Measurements from ENCODE around the gene SGMS1.
A peak's percentile ranks its signal among the peaks of the same experiment; 100 is the strongest.

SGMS1 gene

DNA sequence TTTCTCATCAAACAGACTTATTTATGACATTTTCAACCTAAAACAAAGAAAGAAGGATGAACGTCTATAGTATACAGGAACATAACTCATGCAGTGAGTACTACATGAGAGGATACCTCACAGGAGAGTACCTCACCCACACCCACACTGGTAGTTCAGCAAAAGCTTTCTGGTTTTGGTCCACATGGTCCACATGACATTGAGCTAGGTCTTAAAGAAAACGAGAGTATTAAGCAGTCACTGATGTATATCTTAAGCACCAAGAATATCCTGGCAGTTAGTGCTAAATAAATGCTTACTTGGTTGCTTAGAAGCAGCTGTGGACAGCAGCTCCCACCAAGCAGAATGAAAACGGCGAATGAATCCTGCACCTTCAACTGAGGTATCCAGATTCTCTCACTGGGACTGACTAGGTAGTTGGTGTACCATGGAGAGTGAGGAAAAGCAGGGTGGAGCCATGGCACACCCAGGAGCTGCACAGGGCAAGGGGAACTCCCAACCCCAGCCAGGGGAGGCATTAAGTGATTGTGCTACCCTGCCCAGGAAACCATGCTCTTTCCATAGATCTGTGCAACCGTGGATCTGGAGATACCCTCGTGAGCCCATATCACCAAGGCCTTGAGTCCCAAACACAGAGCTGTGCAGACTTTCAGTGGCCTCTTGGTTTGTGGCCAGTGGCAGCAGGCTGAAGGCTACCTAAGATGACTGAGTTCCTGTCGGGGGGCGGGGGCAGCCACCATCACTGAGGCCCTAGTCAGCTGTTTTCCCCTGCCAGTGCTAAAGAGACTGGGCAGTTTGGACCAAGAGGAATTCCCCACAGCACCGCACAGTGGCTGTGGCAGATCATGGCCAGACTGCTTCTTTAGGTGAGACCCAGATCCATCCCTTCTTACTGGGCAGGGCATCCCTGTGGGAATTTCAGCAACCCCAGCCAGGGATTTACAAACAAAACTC lies 143.4 kb downstream of the SGMS1 start:
- H2BK5ac ChIP-seq (ENCODE audit: low read length), result no peak overlapping the region
- WGBS, 2 donors (ENCODE audit: extremely low coverage in 2 of 2, insufficient read length in 2 of 2, insufficient replicate concordance in 1 of 2), result no CpG with 5 or more reads among the region's 9 CpGs
- peaks cover 3 to 5% of the 10 kb centered on the region in 2 donors for H3K9me3 ChIP-seq (replicated peaks in 1 of 2; ENCODE audit: control insufficient read depth in 2 of 2, insufficient read depth in 1 of 2, low read depth in 1 of 2, low read length in 2 of 2)
- no peak overlapping the region for H3K23ac ChIP-seq (ENCODE audit: low read depth, low read length, poor library complexity)
- no peak overlapping the region for H3K14ac ChIP-seq (ENCODE audit: low read length)
- H4K91ac ChIP-seq (ENCODE audit: low read depth, low read length, poor library complexity), result no peak overlapping the region
- no peak overlapping the region for H2BK15ac ChIP-seq (ENCODE audit: low read length)
- H3K79me1 ChIP-seq (ENCODE audit: low read depth, low read length), result peaks cover 1% of the 10 kb centered on the region
- H3K4ac ChIP-seq (ENCODE audit: low read length), result no peak overlapping the region
- peak overlapping the region; percentile 49 for H2AK5ac ChIP-seq (ENCODE audit: low read depth, low read length)
- no peak overlapping the region for H4K8ac ChIP-seq (ENCODE audit: low read depth, low read length)
- H2AFZ ChIP-seq (ENCODE audit: low read length), result no peak overlapping the region
- H3K4me2 ChIP-seq (ENCODE audit: insufficient read depth, low read length, poor library complexity, severe bottlenecking), result no peak overlapping the region
- H3K36me3 ChIP-seq (replicated peaks in 1 of 2; ENCODE audit: control insufficient read depth in 2 of 2, insufficient read depth in 2 of 2, low read length in 2 of 2), result no peaks in the 10 kb centered on the region
- H3K27ac ChIP-seq (replicated peaks; ENCODE audit: low read length), result no peak overlapping the region
- no peak overlapping the region for H2BK120ac ChIP-seq (ENCODE audit: low read depth, low read length)
- H3K4me1 ChIP-seq (ENCODE audit: control insufficient read depth in 2 of 2, insufficient read depth in 1 of 2, low read depth in 1 of 2, low read length in 2 of 2), result no peaks in the 10 kb centered on the region
- H3K18ac ChIP-seq (ENCODE audit: low read length), result no peak overlapping the region
- no peaks in the 10 kb centered on the region for H3K27me3 ChIP-seq (ENCODE audit: control insufficient read depth in 3 of 3, insufficient read depth in 3 of 3, low read depth in 1 of 3, low read length in 3 of 3)
- H3K4me3 ChIP-seq (ENCODE audit: low read length in 2 of 2), result no peak overlapping the region
- H3K9ac ChIP-seq (ENCODE audit: low read depth, low read length, poor library complexity), result no peak overlapping the region
- H2BK12ac ChIP-seq (ENCODE audit: low read length), result no peak overlapping the region
- DNase-seq (ENCODE audit: low spot score), result no peak

DNA sequence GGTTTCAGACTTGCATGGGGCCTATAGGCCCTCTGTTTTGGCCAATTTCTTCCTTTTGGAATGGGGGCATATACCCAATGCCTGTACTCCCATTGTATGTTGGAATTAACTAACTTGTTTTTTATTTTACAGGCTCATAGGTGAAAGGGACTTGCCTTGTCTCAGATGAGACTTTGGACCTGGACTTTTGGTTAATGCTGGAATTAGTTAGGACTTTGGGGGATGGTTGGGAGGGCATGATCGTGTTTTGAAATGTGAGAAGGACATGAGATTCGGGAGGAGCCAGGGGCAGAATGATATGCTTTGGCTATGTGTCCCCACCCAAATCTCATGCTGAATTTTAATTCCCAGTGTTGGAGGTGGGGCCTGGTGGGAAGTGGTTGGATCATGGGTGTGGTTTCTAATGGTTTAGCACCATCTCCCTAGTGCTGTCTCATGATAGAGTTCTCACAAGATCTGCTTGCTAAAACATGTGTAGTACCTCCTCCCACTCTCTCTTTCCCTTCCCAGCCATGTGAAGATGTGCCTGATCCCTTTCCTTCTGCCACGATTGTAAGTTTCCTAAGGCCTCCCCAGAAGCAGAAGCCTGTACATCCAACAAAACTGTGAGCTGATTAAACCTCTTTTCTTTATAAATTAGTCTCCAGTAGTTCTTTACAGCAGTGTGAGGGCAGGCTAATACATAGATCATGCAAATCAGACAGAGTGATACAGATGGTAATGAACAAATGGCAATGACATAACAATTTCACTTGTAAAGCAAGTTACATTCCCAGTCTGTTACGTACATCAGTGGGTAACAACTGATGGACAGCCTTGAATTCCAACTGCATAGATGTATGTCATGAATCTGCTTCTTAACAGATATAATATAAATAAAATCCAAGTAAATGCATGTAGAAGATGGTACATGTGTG lies 146.2 kb downstream of the SGMS1 start:
- H3K23ac ChIP-seq (ENCODE audit: low read depth, low read length, poor library complexity), result no peak overlapping the region
- no peak overlapping the region for H2BK15ac ChIP-seq (ENCODE audit: low read length)
- H2AFZ ChIP-seq (ENCODE audit: low read length), result no peak overlapping the region
- no peak for DNase-seq (ENCODE audit: low spot score)
- no peak overlapping the region for H3K4ac ChIP-seq (ENCODE audit: low read length)
- no peak overlapping the region for H3K18ac ChIP-seq (ENCODE audit: low read length)
- H3K36me3 ChIP-seq (replicated peaks in 1 of 2; ENCODE audit: control insufficient read depth in 2 of 2, insufficient read depth in 2 of 2, low read length in 2 of 2), result no peaks in the 10 kb centered on the region
- no peak overlapping the region for H4K8ac ChIP-seq (ENCODE audit: low read depth, low read length)
- no peak overlapping the region for H3K9ac ChIP-seq (ENCODE audit: low read depth, low read length, poor library complexity)
- H2AK5ac ChIP-seq (ENCODE audit: low read depth, low read length), result no peak overlapping the region
- no peaks in the 10 kb centered on the region for H3K27me3 ChIP-seq (ENCODE audit: control insufficient read depth in 3 of 3, insufficient read depth in 3 of 3, low read depth in 1 of 3, low read length in 3 of 3)
- H3K4me2 ChIP-seq (ENCODE audit: insufficient read depth, low read length, poor library complexity, severe bottlenecking), result no peak overlapping the region
- H2BK5ac ChIP-seq (ENCODE audit: low read length), result no peak overlapping the region
- no peaks in the 10 kb centered on the region for H3K4me1 ChIP-seq (ENCODE audit: control insufficient read depth in 2 of 2, insufficient read depth in 1 of 2, low read depth in 1 of 2, low read length in 2 of 2)
- peaks cover 3 to 5% of the 10 kb centered on the region in 2 donors for H3K9me3 ChIP-seq (replicated peaks in 1 of 2; ENCODE audit: control insufficient read depth in 2 of 2, insufficient read depth in 1 of 2, low read depth in 1 of 2, low read length in 2 of 2)
- WGBS, 2 donors (ENCODE audit: extremely low coverage in 2 of 2, insufficient read length in 2 of 2, insufficient replicate concordance in 1 of 2), result no CpG with 5 or more reads among the region's 4 CpGs
- H4K91ac ChIP-seq (ENCODE audit: low read depth, low read length, poor library complexity), result no peak overlapping the region
- no peak overlapping the region for H3K27ac ChIP-seq (replicated peaks; ENCODE audit: low read length)
- no peak overlapping the region for H3K14ac ChIP-seq (ENCODE audit: low read length)
- H3K79me1 ChIP-seq (ENCODE audit: low read depth, low read length), result peaks cover 1% of the 10 kb centered on the region
- H3K4me3 ChIP-seq (ENCODE audit: low read length in 2 of 2), result no peak overlapping the region
- no peak overlapping the region for H2BK120ac ChIP-seq (ENCODE audit: low read depth, low read length)
- H2BK12ac ChIP-seq (ENCODE audit: low read length), result no peak overlapping the region

DNA sequence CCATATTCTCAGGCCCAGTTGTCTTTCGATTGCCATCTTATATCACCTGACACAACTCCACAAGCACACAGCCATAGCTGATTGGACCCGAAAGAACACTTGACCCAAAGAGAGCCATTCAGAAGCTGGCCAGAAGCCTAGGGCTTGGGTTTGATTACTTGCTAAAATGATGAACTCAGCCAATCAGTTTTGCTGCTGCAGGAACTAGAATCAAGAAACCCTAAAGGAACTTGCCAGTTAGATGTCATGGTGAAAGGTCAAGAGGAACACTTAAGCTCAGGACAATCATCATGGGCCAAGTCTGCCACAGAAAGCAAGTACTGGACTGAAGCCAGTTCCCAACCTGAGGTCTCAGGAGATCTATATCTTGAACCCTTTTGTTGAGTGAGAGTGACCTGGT lies 150.0 kb downstream of the SGMS1 start:
- Histone ChIP-seq H2BK5ac (ENCODE audit: low read length) (no peak overlapping the region), H3K14ac (ENCODE audit: low read length) (no peak overlapping the region), H3K27me3 (ENCODE audit: control insufficient read depth in 3 of 3, insufficient read depth in 3 of 3, low read depth in 1 of 3, low read length in 3 of 3) (no peaks in the 10 kb centered on the region), H3K9ac (ENCODE audit: low read depth, low read length, poor library complexity) (no peak overlapping the region), H2BK120ac (ENCODE audit: low read depth, low read length) (no peak overlapping the region), H2BK12ac (ENCODE audit: low read length) (no peak overlapping the region), H3K4me3 (ENCODE audit: low read length in 2 of 2) (no peak overlapping the region), H2AK5ac (ENCODE audit: low read depth, low read length) (no peak overlapping the region), H2AFZ (ENCODE audit: low read length) (no peak overlapping the region), H3K27ac (replicated peaks; ENCODE audit: low read length) (no peak overlapping the region), H3K4me2 (ENCODE audit: insufficient read depth, low read length, poor library complexity, severe bottlenecking) (no peak overlapping the region), H2BK15ac (ENCODE audit: low read length) (no peak overlapping the region), H3K18ac (ENCODE audit: low read length) (no peak overlapping the region), H3K79me1 (ENCODE audit: low read depth, low read length) (peaks cover 1% of the 10 kb centered on the region), H4K8ac (ENCODE audit: low read depth, low read length) (no peak overlapping the region), H3K36me3 (replicated peaks in 1 of 2; ENCODE audit: control insufficient read depth in 2 of 2, insufficient read depth in 2 of 2, low read length in 2 of 2) (no peaks in the 10 kb centered on the region), H3K4me1 (ENCODE audit: control insufficient read depth in 2 of 2, insufficient read depth in 1 of 2, low read depth in 1 of 2, low read length in 2 of 2) (no peaks in the 10 kb centered on the region), H3K9me3 (replicated peaks in 1 of 2; ENCODE audit: control insufficient read depth in 2 of 2, insufficient read depth in 1 of 2, low read depth in 1 of 2, low read length in 2 of 2) (peaks cover 3 to 5% of the 10 kb centered on the region in 2 donors), H3K4ac (ENCODE audit: low read length) (no peak overlapping the region), H4K91ac (ENCODE audit: low read depth, low read length, poor library complexity) (no peak overlapping the region), H3K23ac (ENCODE audit: low read depth, low read length, poor library complexity) (no peak overlapping the region)
- WGBS, 2 donors (ENCODE audit: extremely low coverage in 2 of 2, insufficient read length in 2 of 2, insufficient replicate concordance in 1 of 2), result no CpG with 5 or more reads among the region's 2 CpGs
- no peak for DNase-seq (ENCODE audit: low spot score)

DNA sequence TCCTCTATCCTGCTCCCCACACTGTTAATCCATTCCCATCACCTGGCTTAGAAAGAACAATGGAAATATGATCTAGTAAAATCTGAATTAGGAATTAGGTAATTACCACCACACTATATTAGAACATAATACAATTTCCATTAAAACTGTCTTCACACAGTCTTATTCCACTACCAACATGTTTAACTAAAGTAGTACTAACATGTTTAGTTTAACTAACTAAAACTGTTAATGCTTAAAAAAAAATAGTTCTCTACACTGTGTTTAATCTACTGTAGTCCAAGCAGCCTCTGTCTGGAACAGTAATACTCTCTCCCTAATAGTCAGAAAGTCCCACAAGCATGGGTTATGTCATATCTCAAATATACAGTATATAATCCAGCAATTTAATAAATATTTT lies 150.8 kb downstream of the SGMS1 start:
- Histone ChIP-seq H2BK5ac (ENCODE audit: low read length) (no peak overlapping the region), H3K4me3 (ENCODE audit: low read length in 2 of 2) (no peak overlapping the region), H3K36me3 (replicated peaks in 1 of 2; ENCODE audit: control insufficient read depth in 2 of 2, insufficient read depth in 2 of 2, low read length in 2 of 2) (no peaks in the 10 kb centered on the region), H3K4ac (ENCODE audit: low read length) (no peak overlapping the region), H3K14ac (ENCODE audit: low read length) (no peak overlapping the region), H3K79me1 (ENCODE audit: low read depth, low read length) (peaks cover 1% of the 10 kb centered on the region), H4K91ac (ENCODE audit: low read depth, low read length, poor library complexity) (no peak overlapping the region), H3K18ac (ENCODE audit: low read length) (no peak overlapping the region), H3K9ac (ENCODE audit: low read depth, low read length, poor library complexity) (no peak overlapping the region), H2AFZ (ENCODE audit: low read length) (no peak overlapping the region), H2BK15ac (ENCODE audit: low read length) (no peak overlapping the region), H3K4me2 (ENCODE audit: insufficient read depth, low read length, poor library complexity, severe bottlenecking) (no peak overlapping the region), H3K27ac (replicated peaks; ENCODE audit: low read length) (no peak overlapping the region), H3K23ac (ENCODE audit: low read depth, low read length, poor library complexity) (no peak overlapping the region), H2AK5ac (ENCODE audit: low read depth, low read length) (no peak overlapping the region), H3K9me3 (replicated peaks in 1 of 2; ENCODE audit: control insufficient read depth in 2 of 2, insufficient read depth in 1 of 2, low read depth in 1 of 2, low read length in 2 of 2) (peaks cover 3% of the 10 kb centered on the region in 2 donors), H4K8ac (ENCODE audit: low read depth, low read length) (no peak overlapping the region), H3K27me3 (ENCODE audit: control insufficient read depth in 3 of 3, insufficient read depth in 3 of 3, low read depth in 1 of 3, low read length in 3 of 3) (no peaks in the 10 kb centered on the region), H2BK12ac (ENCODE audit: low read length) (no peak overlapping the region), H2BK120ac (ENCODE audit: low read depth, low read length) (no peak overlapping the region), H3K4me1 (ENCODE audit: control insufficient read depth in 2 of 2, insufficient read depth in 1 of 2, low read depth in 1 of 2, low read length in 2 of 2) (no peaks in the 10 kb centered on the region)
- DNase-seq (ENCODE audit: low spot score), result no peak
